ENCODE results near the gene HDAC11.
"Not testable (repeated sequence)": the region's sequence is repeated elsewhere in the genome, so short reads cannot be mapped to it uniquely, and the experiment has no call there.

Gene HDAC11

GRCh38 chr3:13493867-13494441 lies 13.8 kb downstream of the HDAC11 start:
- no peak for DNase-seq

- DNase-seq: no peak
Measured at GRCh38 chr3:13494463-13495350, 14.6 kb downstream of the HDAC11 start.

- DNase-seq: no peak
Measured at GRCh38 chr3:13495351-13495813, 15.3 kb downstream of the HDAC11 start.

GRCh38 chr3:13495921-13496723 lies 16.0 kb downstream of the HDAC11 start:
- peak; percentile 64 for DNase-seq

GRCh38 chr3:13496879-13497278 lies 16.8 kb downstream of the HDAC11 start:
- DNase-seq: no peak

- no peak for DNase-seq
Measured at GRCh38 chr3:13497386-13497785, 17.3 kb downstream of the HDAC11 start.

- no peak for DNase-seq
Measured at GRCh38 chr3:13498354-13499060, 18.4 kb downstream of the HDAC11 start.

GRCh38 chr3:13499246-13499645 lies 19.1 kb downstream of the HDAC11 start:
- DNase-seq: not testable (repeated sequence)

- no peak for DNase-seq
Measured at GRCh38 chr3:13500133-13500885, 20.2 kb downstream of the HDAC11 start.

GRCh38 chr3:13501056-13501455 lies 20.9 kb downstream of the HDAC11 start:
- DNase-seq: no peak

GRCh38 chr3:13501521-13501920 lies 21.4 kb downstream of the HDAC11 start:
- DNase-seq: no peak

GRCh38 chr3:13501958-13502790 lies 22.1 kb downstream of the HDAC11 start:
- DNase-seq: no peak

GRCh38 chr3:13502791-13503060 lies 22.6 kb downstream of the HDAC11 start:
- no peak for DNase-seq

- no peak for DNase-seq
Measured at GRCh38 chr3:13504161-13504831, 24.2 kb downstream of the HDAC11 start.

GRCh38 chr3:13505147-13506130 lies 25.3 kb downstream of the HDAC11 start:
- DNase-seq: no peak

- DNase-seq: no peak
Measured at GRCh38 chr3:13506239-13506638, 26.1 kb downstream of the HDAC11 start.

GRCh38 chr3:13506680-13507079 lies 26.6 kb downstream of the HDAC11 start:
- DNase-seq: no peak

- DNase-seq: no peak
Measured at GRCh38 chr3:13507247-13507569, 27.1 kb downstream of the HDAC11 start.

- no peak for DNase-seq
Measured at GRCh38 chr3:13507570-13508339, 27.6 kb downstream of the HDAC11 start.

Data from CD4-positive, alpha-beta T cell treated with Interferon gamma for 1 hour (primary cell).